Liver (tissue), 3 donors: ENCODE results near the gene HRH3.

Source experiments
- ATF3 ChIP-seq: IDR thresholded peaks from 2 replicates; pipeline ENCODE4 v1.6.1; 2016; ENCODE audit warnings: antibody characterized with exemption
- CTCF ChIP-seq: fragments of 150-350 bp; IDR thresholded peaks from 2 replicates; pipeline ENCODE4 v1.5.1; 2017; ENCODE audit warnings: improper control_type of control experiment, low read depth, low read length; ENCODE audit not compliant: missing input control
- EGR1 ChIP-seq, 2 donors: IDR thresholded peaks; 2 replicates each; pipeline ENCODE4 v1.6.1; 2016 to 2018; ENCODE audit warnings: antibody characterized with exemption in 2 of 2, low read depth in 2 of 2
- FOXA1 ChIP-seq: IDR thresholded peaks from 2 replicates; pipeline ENCODE4 v1.6.1; 2016; ENCODE audit warnings: antibody characterized with exemption
- GABPA ChIP-seq, 2 donors: IDR thresholded peaks in 1 of 2; conservative IDR thresholded peaks in 1 of 2; 2 replicates each; pipeline ENCODE4 v1.6.1; 2016; ENCODE audit warnings: antibody characterized with exemption in 2 of 2, mild to moderate bottlenecking in 1 of 2, moderate library complexity in 1 of 2
- JUND ChIP-seq, 2 donors: IDR thresholded peaks; 2 replicates each; pipeline ENCODE4 v1.6.1; 2016; ENCODE audit warnings: antibody characterized with exemption in 2 of 2
- MAX ChIP-seq: IDR thresholded peaks from 2 replicates; pipeline ENCODE4 v1.6.1; 2016; ENCODE audit warnings: antibody characterized with exemption
- RAD21 ChIP-seq, 2 donors: IDR thresholded peaks; 2 replicates each; pipeline ENCODE4 v1.6.1; 2016; ENCODE audit warnings: antibody characterized with exemption in 2 of 2, mild to moderate bottlenecking in 2 of 2
- RXRA ChIP-seq, 2 donors: IDR thresholded peaks; 2 replicates each; pipeline ENCODE4 v1.6.1; 2017 to 2018; ENCODE audit warnings: antibody characterized with exemption in 2 of 2, mild to moderate bottlenecking in 1 of 2
- SP1 ChIP-seq: IDR thresholded peaks from 2 replicates; pipeline ENCODE4 v1.6.1; 2018; ENCODE audit warnings: antibody characterized with exemption, mild to moderate bottlenecking
- TAF1 ChIP-seq: conservative IDR thresholded peaks from 2 replicates; pipeline ENCODE4 v1.6.1; 2016; ENCODE audit warnings: antibody characterized with exemption, mild to moderate bottlenecking
- YY1 ChIP-seq: IDR thresholded peaks from 2 replicates; pipeline ENCODE4 v1.6.1; 2016; ENCODE audit warnings: antibody characterized with exemption, mild to moderate bottlenecking
- ZBTB33 ChIP-seq: IDR thresholded peaks from 2 replicates; pipeline ENCODE4 v1.6.1; 2016; ENCODE audit warnings: antibody characterized with exemption
- TF ChIP-seq, protein P1 (sequence below): IDR thresholded peaks from 2 replicates; pipeline ENCODE4 v1.6.1; 2016; ENCODE audit warnings: antibody characterized with exemption, mild to moderate bottlenecking
- donor health status: healthy.
- donor health status: healthy.

- no peak for TF ChIP-seq FOXA1
- TF ChIP-seq CTCF: no peak
- no peak for TF ChIP-seq YY1
- TF ChIP-seq RAD21 (IDR thresholded peaks at IDR 0.05): no peak
- TF ChIP-seq JUND (IDR thresholded peaks at IDR 0.05): no peak
- no peak for TF ChIP-seq SP1
- no peak for TF ChIP-seq ATF3
- no peak for TF ChIP-seq RXRA (IDR thresholded peaks at IDR 0.05)
- TF ChIP-seq GABPA (IDR thresholded peaks at IDR 0.05 in 1 of 2, conservative IDR thresholded peaks at IDR 0.05 in 1 of 2): no peak
- no peak for TF ChIP-seq MAX
- TF ChIP-seq ZBTB33: no peak
- no peak for TF ChIP-seq EGR1 (IDR thresholded peaks at IDR 0.05; ENCODE audit: low read depth in 2 of 2)
- TF ChIP-seq, protein P1, sequence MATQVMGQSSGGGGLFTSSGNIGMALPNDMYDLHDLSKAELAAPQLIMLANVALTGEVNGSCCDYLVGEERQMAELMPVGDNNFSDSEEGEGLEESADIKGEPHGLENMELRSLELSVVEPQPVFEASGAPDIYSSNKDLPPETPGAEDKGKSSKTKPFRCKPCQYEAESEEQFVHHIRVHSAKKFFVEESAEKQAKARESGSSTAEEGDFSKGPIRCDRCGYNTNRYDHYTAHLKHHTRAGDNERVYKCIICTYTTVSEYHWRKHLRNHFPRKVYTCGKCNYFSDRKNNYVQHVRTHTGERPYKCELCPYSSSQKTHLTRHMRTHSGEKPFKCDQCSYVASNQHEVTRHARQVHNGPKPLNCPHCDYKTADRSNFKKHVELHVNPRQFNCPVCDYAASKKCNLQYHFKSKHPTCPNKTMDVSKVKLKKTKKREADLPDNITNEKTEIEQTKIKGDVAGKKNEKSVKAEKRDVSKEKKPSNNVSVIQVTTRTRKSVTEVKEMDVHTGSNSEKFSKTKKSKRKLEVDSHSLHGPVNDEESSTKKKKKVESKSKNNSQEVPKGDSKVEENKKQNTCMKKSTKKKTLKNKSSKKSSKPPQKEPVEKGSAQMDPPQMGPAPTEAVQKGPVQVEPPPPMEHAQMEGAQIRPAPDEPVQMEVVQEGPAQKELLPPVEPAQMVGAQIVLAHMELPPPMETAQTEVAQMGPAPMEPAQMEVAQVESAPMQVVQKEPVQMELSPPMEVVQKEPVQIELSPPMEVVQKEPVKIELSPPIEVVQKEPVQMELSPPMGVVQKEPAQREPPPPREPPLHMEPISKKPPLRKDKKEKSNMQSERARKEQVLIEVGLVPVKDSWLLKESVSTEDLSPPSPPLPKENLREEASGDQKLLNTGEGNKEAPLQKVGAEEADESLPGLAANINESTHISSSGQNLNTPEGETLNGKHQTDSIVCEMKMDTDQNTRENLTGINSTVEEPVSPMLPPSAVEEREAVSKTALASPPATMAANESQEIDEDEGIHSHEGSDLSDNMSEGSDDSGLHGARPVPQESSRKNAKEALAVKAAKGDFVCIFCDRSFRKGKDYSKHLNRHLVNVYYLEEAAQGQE: no peak
- TF ChIP-seq TAF1: no peak
These were observed 26.7 kb downstream of the HRH3 start for GRCh38 chr20:62193079-62194025.
